Sigmoid colon (tissue), 7 donors: Measurements from ENCODE around the gene UNC80. TPM values are rescaled to one million over a fixed set of nuclear protein-coding genes. Genes with fewer than 3 reads are reported as not detected.

ENCODE experiments used
- DNase-seq: peaks from one replicate; pipeline ENCODE4 v3.0.0-alpha.2; 2019
- H3K27ac ChIP-seq, 4 donors: fragments of 200-600 bp; sonication (generic); one replicate each; pipeline ENCODE4 v1.5.1; 2016 to 2019; ENCODE audit warnings: mild to moderate bottlenecking in 1 of 4
- H3K27me3 ChIP-seq, 3 donors: fragments of 200-600 bp; sonication (generic); one replicate each; pipeline ENCODE4 v1.5.1; 2019; ENCODE audit warnings: mild to moderate bottlenecking in 1 of 3
- H3K36me3 ChIP-seq, 4 donors: fragments of 200-600 bp; sonication (generic); one replicate each; pipeline ENCODE4 v1.5.1; 2016 to 2019
- H3K4me1 ChIP-seq, 4 donors: fragments of 200-600 bp; sonication (generic); one replicate each; pipeline ENCODE4 v1.5.1; 2017 to 2019
- H3K4me3 ChIP-seq, 4 donors: fragments of 200-600 bp; sonication (generic); one replicate each; pipeline ENCODE4 v1.5.1; 2017 to 2019; ENCODE audit warnings: mild to moderate bottlenecking in 2 of 4, moderate library complexity in 1 of 4
- H3K9me3 ChIP-seq, 4 donors: fragments of 200-600 bp in 3 of 4; sonication (generic) in 3 of 4; one replicate each; pipeline versions ENCODE4 v1.5.1 to v1.6.1; 2013 to 2019
- CTCF ChIP-seq, 4 experiments: fragments of 450-650 bp in 3 of 4; fragments of 200-600 bp in 1 of 4; IDR thresholded peaks; one replicate each; pipeline ENCODE4 v1.5.1; 2016 to 2019; ENCODE audit warnings: antibody characterized with exemption in 4 of 4, mild to moderate bottlenecking in 3 of 4, moderate library complexity in 2 of 4
- EP300 ChIP-seq, 4 donors: sonication (generic); formaldehyde crosslinking; IDR thresholded peaks; one replicate each; pipeline ENCODE4 v1.6.1; 2017; ENCODE audit warnings: antibody characterized with exemption in 4 of 4
- POLR2A ChIP-seq, 2 donors: fragments of 450-650 bp; IDR thresholded peaks; one replicate each; pipeline ENCODE4 v1.6.1; 2016; ENCODE audit warnings: antibody characterized with exemption in 2 of 2, mild to moderate bottlenecking in 2 of 2, moderate library complexity in 2 of 2
- POLR2AphosphoS5 ChIP-seq, 4 donors: sonication (generic); formaldehyde crosslinking; IDR thresholded peaks; one replicate each; pipeline ENCODE4 v1.6.1; 2017; ENCODE audit warnings: antibody characterized with exemption in 4 of 4
- WGBS, 2 donors: extraction: QIAGEN DNeasy Blood & Tissue Kit; methylation state at CpG; one replicate each; pipeline ENCODE4 v1.1.7; 2013; 5-methylcytosine and 5-hydroxymethylcytosine counted together
- intact Hi-C: fragments of 100-400 bp; cut with DNase I; formaldehyde crosslinking; loops from one replicate; pipeline ENCODE4 v1.15.1; 2023
- polyA plus RNA-seq, 3 donors: library from polyadenylated mRNA; stranded (reverse); fragments of 200-250 nt; gene quantifications; one replicate each; pipeline ENCODE4 v1.2.3, GENCODE V29; 2013
- total RNA-seq, 4 donors: library from RNA; depleted of rRNA; stranded (reverse); fragments of >200 nt; gene quantifications; one replicate each; pipeline ENCODE4 v1.1.0, GENCODE V29; 2016
- donor health status: healthy with polysubstance abuse.
- donor health status: Bipolar disorder and iron deficiency.
- donor health status: healthy.

The UNC80 gene
- total and polyA plus RNA-seq, 7 donors: 0.26 to 2.4 (median 0.83) TPM; not detected in 2

- no peak for DNase-seq
- H3K27ac ChIP-seq: no peak overlapping the region
- no peaks in the 10 kb centered on the region for H3K27me3 ChIP-seq
- peaks cover 0 to 12% (median 11%) of the 10 kb centered on the region in 4 donors for H3K4me1 ChIP-seq
- no peaks in the 10 kb centered on the region for H3K36me3 ChIP-seq
- no peaks in the 10 kb centered on the region for H3K9me3 ChIP-seq
- TF ChIP-seq CTCF (IDR thresholded peaks at IDR 0.05): peak in 3 of 4 experiments; percentile 10 to 40 (median 25)
- TF ChIP-seq EP300 (IDR thresholded peaks at IDR 0.05): no peak
- WGBS, 2 donors: 33 to 38% methylated on average over 4 of the region's 4 CpGs
- H3K4me3 ChIP-seq: no peak overlapping the region
- intact Hi-C loops: no loop called here
Observed at GRCh38 chr2:209960676-209961630, 189.3 kb downstream of the UNC80 start.

GRCh38 chr2:209965723-209966122 is 194.1 kb downstream of the UNC80 start:
- intact Hi-C loops: no loop called here
- Histone ChIP-seq H3K27me3 (no peaks in the 10 kb centered on the region), H3K27ac (no peak overlapping the region), H3K9me3 (no peaks in the 10 kb centered on the region), H3K36me3 (no peaks in the 10 kb centered on the region), H3K4me1 (peaks cover 0 to 3% (median 1%) of the 10 kb centered on the region in 4 donors), H3K4me3 (no peak overlapping the region)
- whole genome bisulfite sequencing, 2 donors: 81 to 85% methylated on average over 2 of the region's 2 CpGs
- DNase-seq: no peak
- TF ChIP-seq CTCF (IDR thresholded peaks at IDR 0.05): no peak
- TF ChIP-seq POLR2AphosphoS5 (IDR thresholded peaks at IDR 0.05): no peak
- TF ChIP-seq POLR2A (IDR thresholded peaks at IDR 0.05): no peak
- no peak for TF ChIP-seq EP300 (IDR thresholded peaks at IDR 0.05)

- intact Hi-C loops: no loop called here
- Histone ChIP-seq H3K36me3 (no peaks in the 10 kb centered on the region), H3K9me3 (no peaks in the 10 kb centered on the region), H3K27ac (no peak overlapping the region), H3K27me3 (no peaks in the 10 kb centered on the region), H3K4me3 (no peak overlapping the region), H3K4me1 (peaks cover 0 to 16% (median 11%) of the 10 kb centered on the region in 4 donors)
- DNase-seq: no peak
- TF ChIP-seq POLR2AphosphoS5 (IDR thresholded peaks at IDR 0.05) (no peak), POLR2A (IDR thresholded peaks at IDR 0.05) (no peak), EP300 (IDR thresholded peaks at IDR 0.05) (no peak), CTCF (IDR thresholded peaks at IDR 0.05) (no peak)
- WGBS, 2 donors: 87 to 90% methylated on average over 4 of the region's 4 CpGs
Observed at GRCh38 chr2:209969692-209970091, 198.1 kb downstream of the UNC80 start.

GRCh38 chr2:209970271-209970670 is 198.6 kb downstream of the UNC80 start:
- H3K27ac ChIP-seq: no peak overlapping the region
- peaks cover 0 to 16% (median 11%) of the 10 kb centered on the region in 4 donors for H3K4me1 ChIP-seq
- H3K27me3 ChIP-seq: no peaks in the 10 kb centered on the region
- TF ChIP-seq POLR2AphosphoS5 (IDR thresholded peaks at IDR 0.05) (no peak), EP300 (IDR thresholded peaks at IDR 0.05) (no peak), CTCF (IDR thresholded peaks at IDR 0.05) (no peak), POLR2A (IDR thresholded peaks at IDR 0.05) (no peak)
- H3K36me3 ChIP-seq: no peaks in the 10 kb centered on the region
- H3K4me3 ChIP-seq: no peak overlapping the region
- H3K9me3 ChIP-seq: no peaks in the 10 kb centered on the region
- intact Hi-C loops: no loop called here
- 33 to 66% methylated on average over 2 of the region's 2 CpGs for WGBS, 2 donors
- DNase-seq: no peak
